ENCODE measurements around the gene KIAA1191. TPM values are rescaled to one million over a fixed set of nuclear protein-coding genes. Genes with fewer than 3 reads are reported as not detected.
"Not testable (repeated sequence)": the region's sequence is repeated elsewhere in the genome, so short reads cannot be mapped to it uniquely, and the experiment has no call there.

KIAA1191 gene, protein sequence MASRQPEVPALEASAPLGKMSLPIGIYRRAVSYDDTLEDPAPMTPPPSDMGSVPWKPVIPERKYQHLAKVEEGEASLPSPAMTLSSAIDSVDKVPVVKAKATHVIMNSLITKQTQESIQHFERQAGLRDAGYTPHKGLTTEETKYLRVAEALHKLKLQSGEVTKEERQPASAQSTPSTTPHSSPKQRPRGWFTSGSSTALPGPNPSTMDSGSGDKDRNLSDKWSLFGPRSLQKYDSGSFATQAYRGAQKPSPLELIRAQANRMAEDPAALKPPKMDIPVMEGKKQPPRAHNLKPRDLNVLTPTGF
- total RNA-seq: 10 to 100 TPM; 54.2 to 78.0 TPM

DNA sequence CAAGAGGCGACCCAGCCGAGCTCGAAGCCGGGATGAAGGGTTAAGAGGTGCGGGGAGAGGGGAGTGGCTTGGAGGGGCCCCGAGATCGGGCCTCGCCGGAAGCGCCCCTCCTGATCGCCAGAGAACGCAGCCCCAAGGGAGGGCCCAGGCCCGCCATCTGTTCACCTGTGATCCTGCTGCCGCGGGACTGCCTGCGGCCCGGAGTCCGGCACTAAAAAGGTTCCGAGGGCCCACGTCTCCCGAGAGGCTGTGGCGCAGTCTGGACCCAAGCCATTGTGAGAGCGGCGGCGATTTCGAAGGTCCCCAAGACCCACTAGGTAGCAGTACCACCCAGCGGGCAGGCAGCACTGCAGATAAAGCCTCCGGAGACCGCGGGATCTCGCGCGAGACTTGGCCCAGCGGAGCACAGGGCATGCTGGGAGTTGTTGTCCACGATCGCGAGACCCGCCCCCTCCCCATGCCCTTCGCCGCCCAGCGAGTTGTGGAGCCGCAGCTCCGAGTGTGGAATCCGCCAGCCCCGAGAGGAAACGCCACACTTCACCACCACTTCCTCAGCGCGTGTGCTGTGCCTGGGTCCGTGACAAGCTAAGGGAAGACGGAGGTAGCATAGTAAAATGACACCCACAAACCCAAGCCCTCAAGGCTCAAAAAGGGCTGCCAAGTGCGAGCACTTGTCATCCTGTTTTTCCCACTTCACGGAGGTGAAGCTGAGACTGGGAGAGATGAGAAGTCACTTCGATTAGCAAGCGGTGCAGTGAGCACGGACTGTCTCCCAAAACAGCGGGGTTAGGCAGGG, at the start of gene KIAA1191:
TSS of gene KIAA1191 (minus strand) at position 328 of the 796 bp plus-strand sequence. CDS start 2,256 bp downstream, outside the sequence.
- H3K27me3 Mint-ChIP-seq: no peaks in the 10 kb centered on the region
- H3K36me3 Mint-ChIP-seq (ENCODE audit: low read depth): peaks cover 34% of the 10 kb centered on the region
- peaks cover 11% of the 10 kb centered on the region for H3K4me1 Mint-ChIP-seq
- peak within 1 kb of the TSS; percentile 94 for H3K4me3 Mint-ChIP-seq
- H3K9me3 Mint-ChIP-seq: no peaks in the 10 kb centered on the region
- peak; percentile 94 for ATAC-seq (replicated peaks)
- peak within 1 kb of the TSS; percentile 96 for H3K27ac Mint-ChIP-seq

DNA sequence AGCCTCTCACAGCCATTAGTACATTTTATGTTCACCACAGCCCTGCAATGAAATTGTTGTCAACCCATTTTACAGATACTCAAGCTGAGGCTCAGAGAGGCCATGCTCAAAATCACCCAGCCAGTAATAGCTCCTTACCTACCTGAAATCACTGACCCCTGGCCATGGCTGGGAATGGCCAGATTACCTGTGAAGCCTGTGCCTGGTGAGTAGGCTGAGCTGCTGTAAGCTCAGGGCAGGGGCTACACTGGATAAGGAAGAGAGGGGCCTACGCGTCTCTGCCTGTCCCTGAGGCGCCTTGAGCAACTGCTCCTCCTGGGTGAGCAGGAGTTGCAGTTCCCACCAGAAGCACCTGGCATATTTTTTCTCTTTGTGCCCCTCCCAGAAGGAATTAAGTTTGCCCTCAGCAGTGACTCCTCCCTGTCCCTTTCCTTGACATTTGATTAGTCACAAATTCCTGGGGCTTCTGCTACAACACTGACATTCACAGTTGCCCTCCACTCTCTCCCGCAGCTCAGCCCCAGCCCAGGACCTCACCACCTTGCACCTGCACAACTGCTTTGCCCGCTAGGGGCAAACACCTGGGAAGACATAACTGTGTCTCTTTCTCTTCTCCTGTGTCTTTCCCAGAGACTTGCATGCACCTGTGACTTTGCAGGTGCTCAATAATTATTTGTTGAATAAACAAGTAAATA, 49.1 kb upstream of the KIAA1191 start:
- Mint-ChIP-seq H3K27ac (peak overlapping the region; percentile 44), H3K27me3 (no peaks in the 10 kb centered on the region), H3K9me3 (no peaks in the 10 kb centered on the region), H3K4me3 (no peak overlapping the region), H3K4me1 (peaks cover 18% of the 10 kb centered on the region), H3K36me3 (ENCODE audit: low read depth) (peaks cover 43% of the 10 kb centered on the region)
- no peak for ATAC-seq (replicated peaks)

DNA sequence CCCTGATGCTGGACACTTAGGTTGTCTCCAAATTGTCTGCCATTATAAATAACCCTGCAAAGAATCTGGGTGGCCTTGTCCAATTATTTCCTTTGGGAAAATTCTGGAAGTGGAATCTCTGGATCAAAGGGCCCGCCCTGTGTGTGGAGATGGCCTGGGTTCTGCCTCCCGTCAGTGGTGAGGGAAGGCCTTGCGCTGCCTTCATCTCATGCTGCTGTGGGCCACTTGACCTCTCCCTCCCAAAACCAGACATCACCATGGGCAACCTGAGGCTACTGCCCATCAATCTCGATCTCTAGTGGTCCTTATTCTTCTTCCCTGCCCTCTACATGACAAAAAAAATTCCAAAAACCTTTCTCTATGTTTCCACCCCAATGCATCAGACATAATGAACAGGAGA, 48.2 kb upstream of the KIAA1191 start:
- H3K4me1 Mint-ChIP-seq: peaks cover 13% of the 10 kb centered on the region
- no peaks in the 10 kb centered on the region for H3K9me3 Mint-ChIP-seq
- ATAC-seq (replicated peaks): no peak
- H3K27ac Mint-ChIP-seq: no peak overlapping the region
- H3K36me3 Mint-ChIP-seq (ENCODE audit: low read depth): peaks cover 47% of the 10 kb centered on the region
- H3K4me3 Mint-ChIP-seq: no peak overlapping the region
- H3K27me3 Mint-ChIP-seq: no peaks in the 10 kb centered on the region

DNA sequence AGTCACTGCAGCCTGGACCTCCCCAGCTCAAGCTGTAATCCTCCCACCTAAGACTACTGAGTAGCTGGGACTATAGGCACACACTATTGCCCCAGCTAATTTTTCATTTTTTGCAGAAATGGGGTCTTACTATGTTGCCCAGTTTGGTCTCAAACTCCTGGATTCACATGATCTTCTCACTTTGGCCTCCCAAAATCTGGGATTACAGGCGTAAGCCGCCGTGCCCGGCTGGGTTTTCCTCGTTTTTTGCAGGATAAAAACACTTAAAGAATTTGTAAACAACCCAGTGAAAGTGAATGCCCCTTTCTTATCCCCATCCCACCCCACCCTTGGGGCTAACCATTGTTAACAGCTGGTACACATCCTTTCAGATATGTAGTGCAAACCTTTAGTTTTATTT, 47.0 kb upstream of the KIAA1191 start:
- Mint-ChIP-seq H3K36me3 (ENCODE audit: low read depth) (peaks cover 47% of the 10 kb centered on the region), H3K27ac (no peak overlapping the region), H3K4me3 (no peak overlapping the region), H3K27me3 (no peaks in the 10 kb centered on the region), H3K4me1 (peaks cover 10% of the 10 kb centered on the region), H3K9me3 (no peaks in the 10 kb centered on the region)
- no peak for ATAC-seq (replicated peaks)

DNA sequence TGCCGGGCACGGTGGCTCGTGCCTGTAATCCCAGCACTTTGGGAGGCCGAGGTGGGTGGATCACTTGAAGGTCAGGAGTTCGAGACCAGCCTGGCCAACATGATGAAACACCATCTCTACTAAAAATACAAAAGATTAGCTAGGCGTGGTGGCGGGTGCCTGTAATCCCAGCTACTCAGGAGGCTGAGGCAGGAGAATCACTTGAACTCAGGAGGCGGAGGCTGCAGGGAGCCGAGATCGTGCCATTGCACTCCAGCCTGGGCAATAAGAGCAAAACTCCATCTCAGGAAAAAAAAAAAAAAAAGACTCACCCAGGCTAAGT, 46.6 kb upstream of the KIAA1191 start:
- not testable (repeated sequence) for H3K4me3 Mint-ChIP-seq

DNA sequence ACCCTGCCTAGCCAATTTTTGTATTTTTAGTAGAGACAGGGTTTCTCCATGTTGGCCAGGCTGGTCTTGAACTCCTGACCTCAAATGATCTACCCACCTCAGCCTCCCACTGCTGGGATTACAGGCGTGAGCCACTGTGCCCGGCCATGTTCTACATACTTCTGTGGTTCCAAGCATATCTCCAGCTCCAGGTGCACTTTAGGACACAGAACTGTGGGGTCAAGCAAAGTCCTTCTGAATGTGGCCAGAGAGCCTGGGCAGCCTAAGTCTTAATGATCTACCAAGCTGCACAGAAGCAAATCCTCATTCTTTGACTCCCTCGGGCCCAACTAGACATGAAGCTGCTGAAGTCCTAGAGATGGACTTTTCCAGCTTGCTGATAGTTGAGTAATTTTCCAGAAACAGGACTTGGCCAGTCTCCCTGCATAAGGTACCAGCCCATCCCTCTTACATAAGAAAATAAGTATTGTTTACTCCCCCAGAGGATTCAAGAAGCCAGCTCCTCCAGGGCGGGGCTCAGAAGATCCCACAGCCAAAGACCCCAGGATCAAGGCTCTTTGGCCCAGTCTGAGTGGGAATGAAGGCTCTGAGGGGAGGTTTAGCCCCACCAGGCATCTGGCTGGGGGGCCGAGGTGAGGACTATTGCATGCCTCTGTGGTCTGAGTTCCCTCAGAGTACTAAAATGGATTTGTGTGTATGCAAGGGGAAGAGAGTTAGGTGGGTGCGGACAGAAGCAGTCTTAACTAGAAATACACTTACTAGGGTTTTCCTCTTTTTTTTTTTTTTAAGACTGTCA, 46.1 kb upstream of the KIAA1191 start:
- no peak for ATAC-seq (replicated peaks)
- no peaks in the 10 kb centered on the region for H3K27me3 Mint-ChIP-seq
- no peak overlapping the region for H3K4me3 Mint-ChIP-seq
- no peaks in the 10 kb centered on the region for H3K9me3 Mint-ChIP-seq
- H3K27ac Mint-ChIP-seq: peak overlapping the region; percentile 50
- peaks cover 10% of the 10 kb centered on the region for H3K4me1 Mint-ChIP-seq
- peaks cover 47% of the 10 kb centered on the region for H3K36me3 Mint-ChIP-seq (ENCODE audit: low read depth)

More for the DNA sequence above, 46.6 kb upstream of the KIAA1191 start:
- not testable (repeated sequence) for H3K4me1 Mint-ChIP-seq; ATAC-seq (replicated peaks); H3K27me3 Mint-ChIP-seq; H3K9me3 Mint-ChIP-seq
- Mint-ChIP-seq H3K36me3 (ENCODE audit: low read depth) (peaks cover 47% of the 10 kb centered on the region), H3K27ac (peak overlapping the region; percentile 50)

DNA sequence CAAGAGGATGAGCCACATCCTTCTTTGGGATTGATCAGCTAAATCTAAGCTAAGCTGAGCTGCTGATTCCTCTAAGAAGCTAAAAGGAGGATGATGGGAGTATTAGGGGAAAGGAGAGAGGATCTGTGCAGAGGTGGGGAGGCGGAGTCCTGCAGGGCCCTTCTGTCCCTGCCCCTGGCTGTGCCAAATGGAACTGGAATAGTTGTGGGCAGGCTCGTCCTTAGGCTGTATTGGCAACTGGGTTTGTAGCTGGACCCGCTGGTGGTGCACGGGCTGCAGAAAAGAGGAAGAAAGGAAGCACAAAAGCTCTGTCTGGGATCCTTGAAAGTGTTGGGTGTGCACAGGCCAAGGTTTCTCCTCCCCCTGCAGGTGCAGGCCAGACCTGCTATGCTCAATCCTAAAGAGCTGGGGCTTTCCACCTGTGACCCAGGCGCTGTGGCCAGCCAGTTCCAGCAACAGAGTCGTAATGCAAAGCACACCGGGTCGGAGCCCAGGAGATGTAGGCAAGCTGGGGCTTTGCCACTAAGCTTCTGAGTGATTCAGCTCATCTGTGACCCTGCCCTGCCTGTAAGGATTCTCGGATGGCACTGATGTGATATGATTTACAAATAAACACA, 45.0 kb upstream of the KIAA1191 start:
- no peak overlapping the region for H3K4me3 Mint-ChIP-seq
- H3K9me3 Mint-ChIP-seq: no peaks in the 10 kb centered on the region
- H3K27me3 Mint-ChIP-seq: no peaks in the 10 kb centered on the region
- no peak overlapping the region for H3K27ac Mint-ChIP-seq
- peaks cover 51% of the 10 kb centered on the region for H3K36me3 Mint-ChIP-seq (ENCODE audit: low read depth)
- H3K4me1 Mint-ChIP-seq: peaks cover 7% of the 10 kb centered on the region
- no peak for ATAC-seq (replicated peaks)

DNA sequence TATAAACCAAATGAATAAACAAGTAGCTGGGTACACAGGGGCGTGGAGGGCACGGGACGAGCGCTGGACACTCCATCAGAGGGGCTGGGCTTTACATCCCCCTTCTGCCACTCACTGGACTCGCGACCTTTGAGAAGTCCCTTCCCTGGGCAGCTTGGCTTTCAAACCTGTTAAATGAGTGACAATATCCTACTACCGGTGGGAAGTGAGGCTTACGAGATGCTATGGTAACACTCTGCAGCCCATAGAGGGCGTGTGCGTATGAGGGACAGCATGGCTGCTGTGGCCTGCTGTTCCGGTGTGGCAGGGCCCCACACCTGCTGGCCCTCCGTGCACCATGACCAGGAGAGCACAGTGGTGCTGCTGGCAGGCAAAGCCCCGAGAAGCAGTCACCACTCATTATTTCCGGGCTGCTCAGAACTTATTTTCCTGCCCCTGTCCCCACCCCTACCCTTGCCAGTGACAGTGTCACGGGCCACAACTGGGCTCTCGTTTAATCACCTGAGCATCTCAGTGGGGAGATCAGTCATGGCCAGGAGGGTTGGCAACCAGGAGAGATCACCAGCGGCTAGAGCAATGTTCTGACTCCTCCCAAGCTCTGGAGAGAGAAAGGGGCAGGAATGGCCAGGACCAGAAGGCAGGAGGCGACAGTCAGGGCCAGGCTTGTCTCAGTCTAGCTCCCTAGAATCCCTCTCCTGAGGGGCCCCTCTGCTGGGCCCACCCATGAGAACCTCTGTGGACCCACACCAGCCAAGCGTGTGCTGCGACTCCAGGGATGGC, 44.3 kb upstream of the KIAA1191 start:
- Mint-ChIP-seq H3K4me1 (peaks cover under 1% of the 10 kb centered on the region), H3K4me3 (no peak overlapping the region)

DNA sequence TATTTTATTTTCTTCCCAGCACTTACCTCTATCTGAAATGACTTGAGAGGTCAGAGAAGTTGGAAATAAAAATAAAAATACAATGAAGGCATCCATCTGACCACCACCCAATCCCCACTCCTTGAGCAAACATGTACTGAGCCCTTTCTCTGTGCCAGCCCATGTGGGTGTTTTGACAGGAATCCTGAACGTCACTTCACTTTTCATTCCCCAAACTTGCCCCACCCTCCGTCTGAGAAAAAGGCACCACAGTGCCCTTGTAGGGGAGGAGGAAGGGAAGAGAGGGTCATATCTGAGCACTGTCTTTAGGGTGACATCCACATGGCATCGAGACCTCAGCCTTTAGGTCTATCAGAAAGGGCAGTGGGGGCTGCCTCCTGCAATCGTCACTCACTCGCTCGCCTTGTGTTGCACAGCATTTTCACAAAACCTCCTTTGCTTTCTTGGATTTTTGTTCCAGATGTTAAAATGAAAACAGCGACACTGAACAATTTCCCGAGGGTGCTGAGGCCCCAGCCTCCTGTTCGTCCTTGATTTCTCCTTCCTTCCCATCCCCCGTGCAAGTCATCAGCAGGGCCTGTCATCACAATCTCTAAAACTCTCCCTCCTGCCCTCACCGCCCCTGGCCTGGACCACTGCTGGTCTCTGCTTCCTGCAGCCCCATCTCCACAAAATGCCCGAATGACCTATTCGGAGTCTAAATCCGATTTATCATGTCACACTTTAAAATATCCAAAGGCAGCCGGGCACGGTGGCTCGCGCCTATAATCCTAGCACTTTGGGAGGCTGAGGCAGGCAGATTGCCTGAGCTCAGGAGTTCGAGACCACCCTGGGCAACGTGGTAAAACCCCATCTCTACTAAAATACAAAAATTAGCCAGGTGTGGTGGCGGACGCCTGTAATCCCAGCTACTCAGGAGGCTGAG, 40.0 kb upstream of the KIAA1191 start:
- no peak for ATAC-seq (replicated peaks)
- H3K27me3 Mint-ChIP-seq: no peaks in the 10 kb centered on the region
- no peaks in the 10 kb centered on the region for H3K4me1 Mint-ChIP-seq
- H3K27ac Mint-ChIP-seq: no peak overlapping the region
- H3K36me3 Mint-ChIP-seq (ENCODE audit: low read depth): peaks cover 9% of the 10 kb centered on the region
- H3K9me3 Mint-ChIP-seq: no peaks in the 10 kb centered on the region
- no peak overlapping the region for H3K4me3 Mint-ChIP-seq

More for the DNA sequence above, 44.3 kb upstream of the KIAA1191 start:
- H3K9me3 Mint-ChIP-seq: no peaks in the 10 kb centered on the region
- H3K27me3 Mint-ChIP-seq: no peaks in the 10 kb centered on the region
- H3K36me3 Mint-ChIP-seq (ENCODE audit: low read depth): peaks cover 45% of the 10 kb centered on the region
- ATAC-seq (replicated peaks): no peak
- no peak overlapping the region for H3K27ac Mint-ChIP-seq

DNA sequence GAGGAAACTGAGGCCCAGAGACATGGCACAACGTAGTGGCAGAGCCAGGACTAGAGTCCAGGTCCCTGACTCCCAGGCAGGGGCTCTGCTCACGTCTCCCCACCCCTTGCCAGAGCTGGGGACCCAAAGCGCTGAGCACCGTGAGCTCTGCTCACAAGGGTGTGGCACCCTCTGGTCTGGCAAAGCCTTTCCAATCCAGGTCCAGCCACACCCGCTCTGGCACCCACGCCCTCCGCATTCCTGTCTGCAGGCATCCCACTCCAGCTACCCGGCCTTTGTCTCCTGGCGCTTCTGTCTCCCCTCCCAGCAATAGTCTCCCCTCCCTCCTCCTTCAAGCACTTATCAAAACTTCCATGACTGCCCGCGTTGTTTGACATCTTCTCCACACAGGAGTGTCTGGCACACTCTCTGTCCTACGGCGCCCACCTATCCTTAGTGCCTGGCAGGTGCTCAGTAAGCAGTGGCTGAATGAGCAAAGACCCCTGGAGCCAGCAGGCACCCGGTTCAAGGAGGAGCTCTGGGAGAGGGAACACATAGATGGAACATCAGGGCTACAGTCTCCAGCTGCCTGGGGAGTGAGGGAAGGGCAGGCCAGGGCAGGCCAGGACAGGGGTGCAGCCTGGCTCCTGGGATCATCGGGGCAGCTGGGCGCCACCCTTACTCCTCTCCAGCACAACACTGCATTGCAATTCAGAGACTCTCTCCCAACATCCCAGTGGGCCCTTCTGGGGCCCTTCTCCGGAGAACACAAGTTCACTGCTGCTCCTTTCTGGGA, 39.0 kb upstream of the KIAA1191 start:
- H3K4me1 Mint-ChIP-seq: no peaks in the 10 kb centered on the region
- H3K27me3 Mint-ChIP-seq: no peaks in the 10 kb centered on the region
- peaks cover 7% of the 10 kb centered on the region for H3K36me3 Mint-ChIP-seq (ENCODE audit: low read depth)
- H3K4me3 Mint-ChIP-seq: no peak overlapping the region
- ATAC-seq (replicated peaks): no peak
- peak overlapping the region; percentile 25 for H3K27ac Mint-ChIP-seq
- H3K9me3 Mint-ChIP-seq: no peaks in the 10 kb centered on the region

DNA sequence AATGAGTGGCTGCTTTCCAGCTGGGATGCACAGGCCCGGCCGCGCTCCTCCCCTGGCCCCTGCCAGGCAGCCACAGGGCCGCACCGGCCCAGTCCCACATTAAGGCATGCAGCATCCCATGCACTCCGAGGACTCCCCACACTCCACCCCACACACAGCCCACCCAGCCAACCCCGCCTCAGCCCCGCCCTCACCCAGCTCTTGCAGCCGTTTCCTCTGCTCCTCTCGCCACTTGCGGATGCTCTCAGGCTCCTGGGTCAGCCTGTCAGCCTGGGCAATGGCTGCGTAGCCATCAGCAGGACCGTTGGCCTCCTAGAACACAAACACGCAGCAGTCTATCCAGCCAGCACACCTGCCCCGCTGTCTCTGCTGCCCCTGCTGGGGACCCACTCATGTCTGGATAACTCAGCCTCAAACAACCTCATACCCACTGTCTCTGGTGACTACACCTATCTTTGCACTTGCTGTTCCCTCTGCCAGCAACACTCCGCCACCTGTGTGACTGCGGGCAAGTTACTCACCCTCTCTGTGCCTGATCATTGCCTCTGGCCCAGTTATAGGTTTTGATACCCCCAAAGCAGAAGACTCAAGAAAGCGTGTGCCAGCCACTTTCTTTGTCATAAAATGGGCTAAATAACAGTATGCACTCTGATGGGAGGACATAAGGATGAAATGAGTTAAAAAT, 36.3 kb upstream of the KIAA1191 start:
- no peak overlapping the region for H3K4me3 Mint-ChIP-seq
- no peaks in the 10 kb centered on the region for H3K4me1 Mint-ChIP-seq
- peaks cover 13% of the 10 kb centered on the region for H3K36me3 Mint-ChIP-seq (ENCODE audit: low read depth)
- no peak overlapping the region for H3K27ac Mint-ChIP-seq
- no peaks in the 10 kb centered on the region for H3K27me3 Mint-ChIP-seq
- no peak for ATAC-seq (replicated peaks)
- H3K9me3 Mint-ChIP-seq: no peaks in the 10 kb centered on the region

Measured in activated T-helper 17 cell treated with anti-CD3 and anti-CD28 coated beads, Interleukin-2, amount 50 U/mL, for 72 hours (primary cell).